ENCODE results near the gene SLC18A2.

GRCh38 chr10:117218654-117219053, 22.3 kb upstream of the SLC18A2 start:
- TF ChIP-seq POLR2A (IDR thresholded peaks at IDR 0.05): no peak
- TF ChIP-seq CTCF (IDR thresholded peaks at IDR 0.05): no peak

Measured in lower leg skin (tissue), 3 donors.